Stimulated activated CD8-positive, alpha-beta memory T cell treated with anti-CD3 and anti-CD28 coated beads, Interleukin-4, amount 100 ng/mL, for 24 hours (primary cell): Measurements from ENCODE around the gene SPTB.

Source experiments
- DNase-seq: peaks from one replicate; pipeline ENCODE4 v3.0.0-alpha.2; 2020; ENCODE audit warnings: low read depth

SPTB gene

DNA sequence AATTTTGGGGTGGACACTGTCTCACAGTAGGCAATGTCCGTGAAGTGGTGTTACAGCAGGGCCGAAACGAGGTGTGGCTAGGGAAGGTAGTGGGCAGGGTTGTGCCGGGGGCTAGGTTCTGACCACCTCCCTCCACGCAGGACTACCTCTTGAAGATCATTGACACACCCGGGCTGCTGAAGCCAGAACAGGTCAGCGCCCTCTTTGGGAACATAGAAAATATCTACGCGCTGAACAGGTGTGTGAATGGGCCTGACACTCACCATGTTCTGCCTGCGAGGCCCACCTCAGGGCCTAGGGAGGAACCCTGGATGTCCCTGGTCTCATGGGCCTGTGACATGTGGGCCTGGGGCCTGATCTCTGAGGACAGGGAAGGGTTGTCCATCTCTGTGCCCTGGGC, 150.9 kb downstream of the SPTB start:
- no peak for DNase-seq

DNA sequence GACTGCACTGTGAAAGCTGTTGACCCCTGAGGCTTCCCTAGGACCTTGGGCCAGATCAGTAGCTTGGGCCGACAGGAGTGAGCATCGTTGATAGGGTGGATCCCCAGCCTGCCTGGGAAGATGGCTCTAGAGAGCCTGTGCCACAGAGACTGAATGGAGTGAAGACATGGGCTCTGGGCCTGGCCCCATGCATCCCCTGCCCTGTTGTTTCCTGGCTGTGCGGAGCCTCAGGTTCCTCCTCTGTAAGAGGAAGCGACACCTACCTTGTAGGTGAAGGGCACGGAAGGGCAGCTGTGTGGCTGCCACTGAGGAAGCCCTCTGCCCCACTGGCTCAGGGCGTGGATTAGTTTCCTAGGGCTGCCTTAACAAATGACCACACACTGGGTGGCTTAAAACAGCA, 151.6 kb downstream of the SPTB start:
- DNase-seq = no peak

- DNase-seq = no peak
These were observed 152.1 kb downstream of the SPTB start for GRCh38 chr14:64727551-64728071.

- DNase-seq = no peak
These were observed 153.2 kb downstream of the SPTB start for GRCh38 chr14:64726585-64726890.

- no peak for DNase-seq
These were observed 153.7 kb downstream of the SPTB start for GRCh38 chr14:64725879-64726584.

DNA sequence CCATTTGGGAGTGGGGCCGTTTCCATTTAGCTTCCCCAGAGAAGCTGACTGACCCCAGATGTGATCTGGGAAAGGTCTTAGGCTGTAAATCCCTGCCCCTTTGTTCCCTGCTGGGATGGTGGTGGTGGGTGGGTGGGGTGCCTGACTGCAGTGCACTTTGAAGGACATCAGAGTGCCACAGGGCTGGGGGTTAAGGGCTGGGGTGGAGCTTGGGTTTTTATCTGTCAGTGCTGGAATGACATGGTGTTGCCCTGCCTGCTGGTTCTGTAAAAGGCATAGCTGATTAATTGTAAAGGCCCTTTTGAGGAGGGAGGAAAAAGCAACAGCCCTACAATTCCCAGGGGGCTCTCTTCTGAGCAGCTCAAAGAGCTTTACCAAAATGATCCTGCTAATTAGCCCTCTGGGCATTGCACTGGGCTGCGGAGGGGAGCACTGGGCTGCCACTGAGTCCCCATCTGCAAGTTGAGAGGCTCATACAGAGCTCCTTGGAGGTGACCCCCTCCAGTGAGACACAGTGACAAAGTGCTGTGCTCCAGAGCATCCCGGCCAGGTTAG, 154.4 kb downstream of the SPTB start:
- no peak for DNase-seq

DNA sequence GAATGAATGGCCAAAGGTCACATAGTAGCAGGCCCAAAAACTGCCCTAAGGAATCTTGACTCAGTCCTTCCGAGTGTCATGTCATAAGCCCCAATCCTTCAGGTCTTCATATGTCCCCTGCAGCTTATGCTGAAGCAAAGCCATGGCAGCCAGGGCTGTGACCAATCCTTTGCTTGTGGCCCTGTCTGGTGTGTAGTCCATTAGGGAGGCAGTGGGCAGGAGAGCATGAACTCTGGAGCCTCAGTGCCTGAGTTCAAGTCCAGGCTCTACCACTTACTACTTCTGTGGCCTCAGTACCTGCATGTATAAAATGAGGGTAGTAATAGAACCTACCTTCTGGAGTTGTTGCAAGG, 155.2 kb downstream of the SPTB start:
- DNase-seq = no peak

- no peak for DNase-seq
These were observed 155.8 kb downstream of the SPTB start for GRCh38 chr14:64723691-64724577.

GRCh38 chr14:64722842-64723447, 156.8 kb downstream of the SPTB start:
- no peak for DNase-seq

DNA sequence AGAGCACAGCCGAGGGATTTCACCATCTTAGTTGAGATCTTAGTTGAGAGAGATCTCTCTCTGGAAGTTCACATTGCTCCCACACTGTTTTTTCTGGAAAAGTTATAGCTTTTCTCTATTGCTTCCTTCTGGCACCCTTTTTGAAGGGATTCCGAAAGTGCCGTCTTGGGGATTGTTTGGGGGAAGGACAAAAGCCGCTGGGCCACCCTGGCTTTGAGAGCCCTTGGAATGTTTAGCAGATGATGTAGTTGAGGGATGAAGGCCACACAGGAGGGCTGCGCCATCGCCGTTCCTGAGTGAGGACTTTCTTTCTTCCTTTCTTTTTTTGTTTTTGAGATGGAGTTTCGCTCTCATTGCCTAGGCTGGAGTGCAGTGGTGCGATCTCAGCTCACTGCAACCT, 157.8 kb downstream of the SPTB start:
- DNase-seq = no peak

DNA sequence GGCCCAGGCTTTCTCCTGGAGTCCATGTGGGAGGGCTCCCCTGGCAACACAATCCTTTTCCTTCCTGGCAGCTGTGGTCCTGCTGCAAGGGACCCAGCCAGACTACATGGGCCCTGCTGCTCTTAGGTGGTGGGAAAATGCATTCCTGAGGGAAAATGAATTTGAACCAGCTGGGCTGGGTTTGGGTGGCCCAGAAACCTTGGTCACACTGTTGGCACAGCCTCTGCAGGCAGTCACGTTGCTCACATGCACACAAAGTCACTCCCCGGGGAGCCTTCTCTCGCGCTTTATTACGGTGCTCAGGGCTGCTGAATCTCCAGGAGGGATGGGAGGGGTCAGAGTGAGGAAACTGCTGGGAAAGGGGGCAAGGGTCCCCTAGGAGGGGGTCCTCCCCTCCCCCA, 158.3 kb downstream of the SPTB start:
- DNase-seq = no peak

- DNase-seq = no peak
These were observed 159.6 kb downstream of the SPTB start for GRCh38 chr14:64720131-64720576.

GRCh38 chr14:64719601-64720000, 160.1 kb downstream of the SPTB start:
- no peak for DNase-seq

DNA sequence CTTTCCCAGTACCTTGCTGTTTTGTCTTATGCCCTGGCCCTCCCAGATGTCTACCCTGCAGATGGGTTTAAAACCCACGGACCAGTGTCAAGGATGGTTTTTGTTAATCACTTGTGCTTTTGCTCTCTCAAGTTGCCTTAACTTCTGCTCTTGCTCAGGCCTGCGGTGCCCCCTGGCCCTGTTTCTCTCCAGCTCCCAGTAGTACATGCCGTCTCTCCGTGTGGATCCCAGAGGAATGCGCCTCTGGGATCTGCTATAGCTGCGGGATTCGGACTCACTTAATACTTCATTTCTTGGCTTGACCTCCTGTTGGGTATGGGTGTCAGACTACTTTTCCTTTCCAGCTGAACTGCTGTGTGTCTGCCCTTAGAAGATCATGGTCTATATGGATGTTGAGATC, 160.9 kb downstream of the SPTB start:
- DNase-seq = no peak

DNA sequence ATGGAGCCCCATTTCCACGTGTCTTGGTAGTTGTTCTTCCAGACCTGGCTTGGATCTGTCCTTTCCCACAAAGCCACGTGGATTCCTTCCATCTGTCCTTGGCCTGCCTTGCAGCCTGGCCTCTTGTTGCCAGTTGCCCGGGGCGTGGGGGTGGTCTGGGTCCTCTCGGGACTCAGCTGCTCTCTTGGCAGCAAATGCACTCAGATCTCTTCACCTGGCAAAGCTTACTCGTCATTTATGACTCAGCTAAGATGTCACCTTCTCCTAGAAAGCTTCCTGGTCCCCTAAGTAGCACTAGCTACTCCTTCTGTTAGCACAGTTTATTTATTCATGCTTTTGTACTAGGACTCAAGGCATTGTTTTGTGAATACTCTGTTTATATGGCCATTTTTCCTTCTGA, 161.8 kb downstream of the SPTB start:
- DNase-seq = no peak

GRCh38 chr14:64715628-64716412, 163.9 kb downstream of the SPTB start:
- no peak for DNase-seq

DNA sequence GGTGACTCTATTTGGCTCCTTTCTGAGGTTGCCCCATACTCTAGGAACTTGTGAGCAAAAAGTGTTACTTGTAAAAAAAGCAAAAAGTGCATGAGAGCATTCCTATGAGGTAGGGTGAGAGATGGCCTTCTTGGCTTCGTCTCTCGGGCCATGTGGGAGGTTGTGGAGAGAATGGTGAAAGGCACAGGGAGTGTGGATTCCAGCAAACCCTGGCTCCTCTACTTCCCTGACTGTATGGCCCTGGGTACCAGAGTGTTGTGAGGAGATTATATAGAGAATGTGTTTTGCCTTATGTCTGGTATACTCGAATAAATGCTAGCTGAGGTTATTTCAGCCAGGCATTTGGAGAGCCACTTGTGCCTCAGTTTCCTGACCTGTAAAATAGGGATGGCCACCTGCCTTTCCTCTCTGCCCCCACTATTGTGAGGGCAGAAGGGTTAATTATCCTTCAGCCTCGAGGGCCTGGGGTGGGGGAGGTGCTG, 164.5 kb downstream of the SPTB start:
- DNase-seq = no peak

- DNase-seq = no peak
These were observed 165.2 kb downstream of the SPTB start for GRCh38 chr14:64714432-64715025.

DNA sequence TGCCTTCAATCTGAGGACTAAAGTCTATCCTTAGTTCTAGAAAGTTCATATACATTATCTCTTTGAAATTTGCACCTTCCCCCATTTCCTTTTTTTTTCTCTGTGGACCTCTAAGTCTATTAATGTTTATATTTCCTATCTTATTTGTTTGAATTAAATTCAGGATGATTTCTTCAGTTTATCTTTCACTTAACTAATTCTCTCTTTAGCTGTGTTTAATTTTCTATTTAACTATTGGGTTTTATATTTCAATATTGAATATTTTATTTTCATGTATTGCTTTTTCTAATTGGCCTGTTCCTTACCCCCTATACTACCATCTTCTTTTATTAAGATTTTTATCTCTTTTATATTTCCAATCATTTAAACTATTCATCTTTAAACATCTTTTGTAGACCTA, 166.0 kb downstream of the SPTB start:
- DNase-seq = no peak

DNA sequence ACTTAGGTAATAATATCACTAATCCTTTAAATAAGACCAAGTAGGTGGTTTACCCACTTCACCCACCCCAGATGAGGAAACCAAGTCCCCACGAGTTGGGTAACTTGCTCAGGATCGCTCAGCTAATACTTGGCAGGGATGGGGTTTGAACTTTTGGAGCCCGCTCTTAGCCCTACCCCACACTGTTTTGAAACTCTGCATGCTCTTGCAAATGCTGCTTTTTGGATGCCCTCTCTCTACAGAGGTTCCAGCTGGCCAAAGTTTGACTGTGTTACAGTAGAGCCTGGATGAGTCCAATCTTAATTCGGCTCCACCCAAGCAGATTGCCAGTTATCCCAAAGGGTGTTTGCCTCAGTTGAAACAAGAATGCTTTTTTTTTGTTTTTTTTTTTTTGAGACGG, 168.7 kb downstream of the SPTB start:
- DNase-seq = no peak

GRCh38 chr14:64709126-64709525, 170.6 kb downstream of the SPTB start:
- no peak for DNase-seq
